DND-41 (cell line): ENCODE data around the gene TMEM60.

Experiments
- CTCF ChIP-seq: IDR thresholded peaks from 2 replicates; pipeline ENCODE4 v1.5.1; 2012; ENCODE audit warnings: borderline replicate concordance, low read length, moderate library complexity, mild to moderate bottlenecking; ENCODE audit not compliant: poor library complexity, severe bottlenecking; ENCODE audit errors: extremely low read depth
- EZH2 ChIP-seq: IDR thresholded peaks from 3 replicates; pipeline ENCODE4 v1.6.1; 2012; ENCODE audit warnings: borderline replicate concordance, low read depth, mild to moderate bottlenecking, moderate library complexity, low read length, inconsistent platforms; ENCODE audit not compliant: severe bottlenecking

GRCh38 chr7:77825131-77825530, 26.9 kb upstream of the TMEM60 start:
- TF ChIP-seq CTCF (no peak), EZH2 (no peak)
